ENCODE results near the gene RTTN. TPM values are rescaled to one million over a fixed set of nuclear protein-coding genes. Genes with fewer than 3 reads are reported as not detected.

RTTN gene
- total and polyA plus RNA-seq, 2 experiments from 2014 or later = 7.2 to 31.0 TPM

DNA sequence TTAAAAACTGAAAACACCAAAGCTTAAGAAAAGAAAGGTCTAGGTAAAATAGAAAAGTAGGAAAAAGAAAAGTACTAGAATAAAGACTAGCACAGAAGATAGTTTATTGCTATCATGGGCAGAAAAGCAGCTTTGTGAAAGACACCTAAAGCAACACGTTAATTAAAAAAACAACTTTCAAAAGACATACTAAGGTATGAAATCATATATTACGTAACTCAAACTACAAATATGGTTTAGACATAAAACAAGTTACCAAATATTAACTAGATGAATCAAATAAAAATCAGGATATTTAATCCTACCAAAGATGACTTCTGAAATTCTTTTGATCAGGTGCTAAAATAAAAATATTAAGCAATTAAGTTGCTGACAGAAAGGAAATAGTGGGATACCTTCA is 30.3 kb downstream of the RTTN start:
- Mint-ChIP-seq H3K4me3 (no peak overlapping the region), H3K4me1 (no peaks in the 10 kb centered on the region), H3K27ac (no peak overlapping the region), H3K9me3 (no peaks in the 10 kb centered on the region), H3K36me3 (ENCODE audit: low read depth) (no peaks in the 10 kb centered on the region), H3K27me3 (ENCODE audit: insufficient read depth, low read depth, poor library complexity) (no peaks in the 10 kb centered on the region)
- Histone ChIP-seq H3K9me2 (ENCODE audit: insufficient read depth) (no peaks in the 10 kb centered on the region), H3K79me2 (replicated peaks; ENCODE audit: insufficient read depth) (no peaks in the 10 kb centered on the region), H3K36me3 (ENCODE audit: insufficient read depth) (no peaks in the 10 kb centered on the region), H3F3A (replicated peaks; ENCODE audit: low read depth) (no peaks in the 10 kb centered on the region), H3K4me2 (no peak overlapping the region), H2AFZ (no peak overlapping the region), H4K20me1 (replicated peaks; ENCODE audit: insufficient read depth) (no peaks in the 10 kb centered on the region), H3K4me1 (ENCODE audit: insufficient read depth) (no peaks in the 10 kb centered on the region), H3K27ac (ENCODE audit: low read depth) (no peak overlapping the region), H3K4me3 (no peak overlapping the region), H3K27me3 (ENCODE audit: insufficient read depth) (no peaks in the 10 kb centered on the region)
- DNase-seq (ENCODE audit: low spot score) (no peak), ATAC-seq (no peak)
- TF ChIP-seq CREB1 (CRISPR knock-in tag; IDR thresholded peaks at IDR 0.05; ENCODE audit: low read depth) (no peak), STAT1 (IDR thresholded peaks at IDR 0.05; ENCODE audit: unreplicated experiment) (no peak), POLR2AphosphoS5 (IDR thresholded peaks at IDR 0.05; ENCODE audit: low read depth) (no peak), JUNB (IDR thresholded peaks at IDR 0.05; ENCODE audit: unreplicated experiment) (no peak), NANOG (IDR thresholded peaks at IDR 0.05; ENCODE audit: borderline replicate concordance) (no peak), ZNF114 (CRISPR knock-in tag; IDR thresholded peaks at IDR 0.05) (no peak), EZH2 (IDR thresholded peaks at IDR 0.05; ENCODE audit: low read depth, unreplicated experiment) (no peak), ZNF331 (CRISPR knock-in tag; IDR thresholded peaks at IDR 0.05; ENCODE audit: low read depth) (no peak), EZH2phosphoT487 (IDR thresholded peaks at IDR 0.05; ENCODE audit: unreplicated experiment) (no peak)
- TF ChIP-seq, protein P1, sequence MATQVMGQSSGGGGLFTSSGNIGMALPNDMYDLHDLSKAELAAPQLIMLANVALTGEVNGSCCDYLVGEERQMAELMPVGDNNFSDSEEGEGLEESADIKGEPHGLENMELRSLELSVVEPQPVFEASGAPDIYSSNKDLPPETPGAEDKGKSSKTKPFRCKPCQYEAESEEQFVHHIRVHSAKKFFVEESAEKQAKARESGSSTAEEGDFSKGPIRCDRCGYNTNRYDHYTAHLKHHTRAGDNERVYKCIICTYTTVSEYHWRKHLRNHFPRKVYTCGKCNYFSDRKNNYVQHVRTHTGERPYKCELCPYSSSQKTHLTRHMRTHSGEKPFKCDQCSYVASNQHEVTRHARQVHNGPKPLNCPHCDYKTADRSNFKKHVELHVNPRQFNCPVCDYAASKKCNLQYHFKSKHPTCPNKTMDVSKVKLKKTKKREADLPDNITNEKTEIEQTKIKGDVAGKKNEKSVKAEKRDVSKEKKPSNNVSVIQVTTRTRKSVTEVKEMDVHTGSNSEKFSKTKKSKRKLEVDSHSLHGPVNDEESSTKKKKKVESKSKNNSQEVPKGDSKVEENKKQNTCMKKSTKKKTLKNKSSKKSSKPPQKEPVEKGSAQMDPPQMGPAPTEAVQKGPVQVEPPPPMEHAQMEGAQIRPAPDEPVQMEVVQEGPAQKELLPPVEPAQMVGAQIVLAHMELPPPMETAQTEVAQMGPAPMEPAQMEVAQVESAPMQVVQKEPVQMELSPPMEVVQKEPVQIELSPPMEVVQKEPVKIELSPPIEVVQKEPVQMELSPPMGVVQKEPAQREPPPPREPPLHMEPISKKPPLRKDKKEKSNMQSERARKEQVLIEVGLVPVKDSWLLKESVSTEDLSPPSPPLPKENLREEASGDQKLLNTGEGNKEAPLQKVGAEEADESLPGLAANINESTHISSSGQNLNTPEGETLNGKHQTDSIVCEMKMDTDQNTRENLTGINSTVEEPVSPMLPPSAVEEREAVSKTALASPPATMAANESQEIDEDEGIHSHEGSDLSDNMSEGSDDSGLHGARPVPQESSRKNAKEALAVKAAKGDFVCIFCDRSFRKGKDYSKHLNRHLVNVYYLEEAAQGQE (IDR thresholded peaks at IDR 0.05; ENCODE audit: unreplicated experiment) = no peak
- TF ChIP-seq, protein P2, sequence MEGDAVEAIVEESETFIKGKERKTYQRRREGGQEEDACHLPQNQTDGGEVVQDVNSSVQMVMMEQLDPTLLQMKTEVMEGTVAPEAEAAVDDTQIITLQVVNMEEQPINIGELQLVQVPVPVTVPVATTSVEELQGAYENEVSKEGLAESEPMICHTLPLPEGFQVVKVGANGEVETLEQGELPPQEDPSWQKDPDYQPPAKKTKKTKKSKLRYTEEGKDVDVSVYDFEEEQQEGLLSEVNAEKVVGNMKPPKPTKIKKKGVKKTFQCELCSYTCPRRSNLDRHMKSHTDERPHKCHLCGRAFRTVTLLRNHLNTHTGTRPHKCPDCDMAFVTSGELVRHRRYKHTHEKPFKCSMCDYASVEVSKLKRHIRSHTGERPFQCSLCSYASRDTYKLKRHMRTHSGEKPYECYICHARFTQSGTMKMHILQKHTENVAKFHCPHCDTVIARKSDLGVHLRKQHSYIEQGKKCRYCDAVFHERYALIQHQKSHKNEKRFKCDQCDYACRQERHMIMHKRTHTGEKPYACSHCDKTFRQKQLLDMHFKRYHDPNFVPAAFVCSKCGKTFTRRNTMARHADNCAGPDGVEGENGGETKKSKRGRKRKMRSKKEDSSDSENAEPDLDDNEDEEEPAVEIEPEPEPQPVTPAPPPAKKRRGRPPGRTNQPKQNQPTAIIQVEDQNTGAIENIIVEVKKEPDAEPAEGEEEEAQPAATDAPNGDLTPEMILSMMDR (conservative IDR thresholded peaks at IDR 0.05; ENCODE audit: low read depth in 2 of 2) = no peak
- TF ChIP-seq, protein P3, sequence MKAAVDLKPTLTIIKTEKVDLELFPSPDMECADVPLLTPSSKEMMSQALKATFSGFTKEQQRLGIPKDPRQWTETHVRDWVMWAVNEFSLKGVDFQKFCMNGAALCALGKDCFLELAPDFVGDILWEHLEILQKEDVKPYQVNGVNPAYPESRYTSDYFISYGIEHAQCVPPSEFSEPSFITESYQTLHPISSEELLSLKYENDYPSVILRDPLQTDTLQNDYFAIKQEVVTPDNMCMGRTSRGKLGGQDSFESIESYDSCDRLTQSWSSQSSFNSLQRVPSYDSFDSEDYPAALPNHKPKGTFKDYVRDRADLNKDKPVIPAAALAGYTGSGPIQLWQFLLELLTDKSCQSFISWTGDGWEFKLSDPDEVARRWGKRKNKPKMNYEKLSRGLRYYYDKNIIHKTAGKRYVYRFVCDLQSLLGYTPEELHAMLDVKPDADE (IDR thresholded peaks at IDR 0.05) = no peak
- TF ChIP-seq, protein P4, sequence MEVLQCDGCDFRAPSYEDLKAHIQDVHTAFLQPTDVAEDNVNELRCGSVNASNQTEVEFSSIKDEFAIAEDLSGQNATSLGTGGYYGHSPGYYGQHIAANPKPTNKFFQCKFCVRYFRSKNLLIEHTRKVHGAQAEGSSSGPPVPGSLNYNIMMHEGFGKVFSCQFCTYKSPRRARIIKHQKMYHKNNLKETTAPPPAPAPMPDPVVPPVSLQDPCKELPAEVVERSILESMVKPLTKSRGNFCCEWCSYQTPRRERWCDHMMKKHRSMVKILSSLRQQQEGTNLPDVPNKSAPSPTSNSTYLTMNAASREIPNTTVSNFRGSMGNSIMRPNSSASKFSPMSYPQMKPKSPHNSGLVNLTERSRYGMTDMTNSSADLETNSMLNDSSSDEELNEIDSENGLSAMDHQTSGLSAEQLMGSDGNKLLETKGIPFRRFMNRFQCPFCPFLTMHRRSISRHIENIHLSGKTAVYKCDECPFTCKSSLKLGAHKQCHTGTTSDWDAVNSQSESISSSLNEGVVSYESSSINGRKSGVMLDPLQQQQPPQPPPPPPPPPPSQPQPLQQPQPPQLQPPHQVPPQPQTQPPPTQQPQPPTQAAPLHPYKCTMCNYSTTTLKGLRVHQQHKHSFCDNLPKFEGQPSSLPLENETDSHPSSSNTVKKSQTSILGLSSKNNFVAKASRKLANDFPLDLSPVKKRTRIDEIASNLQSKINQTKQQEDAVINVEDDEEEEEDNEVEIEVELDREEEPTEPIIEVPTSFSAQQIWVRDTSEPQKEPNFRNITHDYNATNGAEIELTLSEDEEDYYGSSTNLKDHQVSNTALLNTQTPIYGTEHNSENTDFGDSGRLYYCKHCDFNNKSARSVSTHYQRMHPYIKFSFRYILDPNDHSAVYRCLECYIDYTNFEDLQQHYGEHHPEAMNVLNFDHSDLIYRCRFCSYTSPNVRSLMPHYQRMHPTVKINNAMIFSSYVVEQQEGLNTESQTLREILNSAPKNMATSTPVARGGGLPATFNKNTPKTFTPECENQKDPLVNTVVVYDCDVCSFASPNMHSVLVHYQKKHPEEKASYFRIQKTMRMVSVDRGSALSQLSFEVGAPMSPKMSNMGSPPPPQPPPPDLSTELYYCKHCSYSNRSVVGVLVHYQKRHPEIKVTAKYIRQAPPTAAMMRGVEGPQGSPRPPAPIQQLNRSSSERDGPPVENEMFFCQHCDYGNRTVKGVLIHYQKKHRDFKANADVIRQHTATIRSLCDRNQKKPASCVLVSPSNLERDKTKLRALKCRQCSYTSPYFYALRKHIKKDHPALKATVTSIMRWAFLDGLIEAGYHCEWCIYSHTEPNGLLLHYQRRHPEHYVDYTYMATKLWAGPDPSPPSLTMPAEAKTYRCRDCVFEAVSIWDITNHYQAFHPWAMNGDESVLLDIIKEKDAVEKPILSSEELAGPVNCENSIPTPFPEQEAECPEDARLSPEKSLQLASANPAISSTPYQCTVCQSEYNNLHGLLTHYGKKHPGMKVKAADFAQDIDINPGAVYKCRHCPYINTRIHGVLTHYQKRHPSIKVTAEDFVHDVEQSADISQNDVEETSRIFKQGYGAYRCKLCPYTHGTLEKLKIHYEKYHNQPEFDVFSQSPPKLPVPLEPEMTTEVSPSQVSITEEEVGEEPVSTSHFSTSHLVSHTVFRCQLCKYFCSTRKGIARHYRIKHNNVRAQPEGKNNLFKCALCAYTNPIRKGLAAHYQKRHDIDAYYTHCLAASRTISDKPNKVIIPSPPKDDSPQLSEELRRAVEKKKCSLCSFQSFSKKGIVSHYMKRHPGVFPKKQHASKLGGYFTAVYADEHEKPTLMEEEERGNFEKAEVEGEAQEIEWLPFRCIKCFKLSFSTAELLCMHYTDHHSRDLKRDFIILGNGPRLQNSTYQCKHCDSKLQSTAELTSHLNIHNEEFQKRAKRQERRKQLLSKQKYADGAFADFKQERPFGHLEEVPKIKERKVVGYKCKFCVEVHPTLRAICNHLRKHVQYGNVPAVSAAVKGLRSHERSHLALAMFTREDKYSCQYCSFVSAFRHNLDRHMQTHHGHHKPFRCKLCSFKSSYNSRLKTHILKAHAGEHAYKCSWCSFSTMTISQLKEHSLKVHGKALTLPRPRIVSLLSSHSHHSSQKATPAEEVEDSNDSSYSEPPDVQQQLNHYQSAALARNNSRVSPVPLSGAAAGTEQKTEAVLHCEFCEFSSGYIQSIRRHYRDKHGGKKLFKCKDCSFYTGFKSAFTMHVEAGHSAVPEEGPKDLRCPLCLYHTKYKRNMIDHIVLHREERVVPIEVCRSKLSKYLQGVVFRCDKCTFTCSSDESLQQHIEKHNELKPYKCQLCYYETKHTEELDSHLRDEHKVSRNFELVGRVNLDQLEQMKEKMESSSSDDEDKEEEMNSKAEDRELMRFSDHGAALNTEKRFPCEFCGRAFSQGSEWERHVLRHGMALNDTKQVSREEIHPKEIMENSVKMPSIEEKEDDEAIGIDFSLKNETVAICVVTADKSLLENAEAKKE (CRISPR knock-in tag; IDR thresholded peaks at IDR 0.05) = no peak

All from GM23338 (cell line).